Endodermal cell (in vitro differentiated cells): ENCODE results near the gene ITPA. TPM values are rescaled to one million over a fixed set of nuclear protein-coding genes. Genes with fewer than 3 reads are reported as not detected.

Experiments
- DNase-seq: peaks from one replicate; pipeline ENCODE4 v3.0.0-alpha.2; 2017
- H3K27ac ChIP-seq: 2 replicates; pipeline ENCODE4 v1.5.1; 2013; ENCODE audit warnings: mild to moderate bottlenecking, low read depth, low read length, moderate library complexity
- H3K27me3 ChIP-seq: 2 replicates; pipeline ENCODE4 v1.6.1; 2013; ENCODE audit warnings: mild to moderate bottlenecking, low read length, moderate library complexity; ENCODE audit not compliant: insufficient read depth, control insufficient read depth, poor library complexity, severe bottlenecking
- H3K36me3 ChIP-seq: 2 replicates; pipeline ENCODE4 v1.7.0; 2013; ENCODE audit warnings: mild to moderate bottlenecking, low read length, moderate library complexity; ENCODE audit not compliant: control insufficient read depth, insufficient read depth
- H3K4me1 ChIP-seq: one replicate; pipeline ENCODE4 v1.7.0; 2013; ENCODE audit warnings: low read length; ENCODE audit not compliant: control insufficient read depth, insufficient read depth
- H3K4me3 ChIP-seq: 2 replicates; pipeline ENCODE4 v1.5.1; 2013; ENCODE audit warnings: mild to moderate bottlenecking, low read length, moderate library complexity
- H3K9ac ChIP-seq: 2 replicates; pipeline ENCODE4 v1.6.1; 2013; ENCODE audit warnings: mild to moderate bottlenecking, low read length, moderate library complexity; ENCODE audit not compliant: poor library complexity, severe bottlenecking; ENCODE audit errors: extremely low read depth
- H3K9me3 ChIP-seq: 2 replicates; pipeline ENCODE4 v1.6.1; 2013; ENCODE audit warnings: mild to moderate bottlenecking, low read length, moderate library complexity; ENCODE audit not compliant: control insufficient read depth
- H3K27ac Mint-ChIP-seq: 2 replicates; pipeline ENCODE4 v1.8.0; 2020; ENCODE audit warnings: mixed read lengths
- H3K27me3 Mint-ChIP-seq: 2 replicates; pipeline ENCODE4 v1.8.0; 2021; ENCODE audit warnings: mild to moderate bottlenecking, mixed read lengths; ENCODE audit not compliant: insufficient read depth
- H3K36me3 Mint-ChIP-seq: 2 replicates; pipeline ENCODE4 v1.8.0; 2020; ENCODE audit warnings: low read depth, mixed read lengths
- H3K4me1 Mint-ChIP-seq: 2 replicates; pipeline ENCODE4 v1.8.0; 2020; ENCODE audit warnings: mixed read lengths
- H3K4me3 Mint-ChIP-seq: 2 replicates; pipeline ENCODE4 v1.8.0; 2020; ENCODE audit warnings: mild to moderate bottlenecking, moderate library complexity, mixed read lengths
- H3K9me3 Mint-ChIP-seq: 2 replicates; pipeline ENCODE4 v1.8.0; 2020; ENCODE audit warnings: mild to moderate bottlenecking, mixed read lengths
- CTCF ChIP-seq: fragments of 200-600 bp; sonication (generic); conservative IDR thresholded peaks from 2 replicates; pipeline ENCODE4 v1.5.0; 2021; ENCODE audit warnings: antibody characterized with exemption, mild to moderate bottlenecking
- WGBS, 2 experiments: methylation state at CpG; one replicate each; pipeline versions ENCODE4 v1.1.5 to v1.1.7; 2013; ENCODE audit warnings: missing lambda C conversion rate in 2 of 2, mixed read lengths in 1 of 2; ENCODE audit not compliant: insufficient coverage in 1 of 2, insufficient read length in 1 of 2; 5-methylcytosine and 5-hydroxymethylcytosine counted together
- total RNA-seq, 2 donors: library from RNA; stranded (reverse); fragmentation: NEBNext Ultra II Directional in 1 of 2; extraction: Animal tissue kit (Norgen Biotek cat#: 25700) in 1 of 2; gene quantifications; 2 replicates in 1 of 2; 3 replicates in 1 of 2; pipeline ENCODE4 v1.2.1, GENCODE V29; 2021

ITPA gene
- total RNA-seq, 2 donors from 2014 or later = 50.8 to 53.6 TPM

DNA sequence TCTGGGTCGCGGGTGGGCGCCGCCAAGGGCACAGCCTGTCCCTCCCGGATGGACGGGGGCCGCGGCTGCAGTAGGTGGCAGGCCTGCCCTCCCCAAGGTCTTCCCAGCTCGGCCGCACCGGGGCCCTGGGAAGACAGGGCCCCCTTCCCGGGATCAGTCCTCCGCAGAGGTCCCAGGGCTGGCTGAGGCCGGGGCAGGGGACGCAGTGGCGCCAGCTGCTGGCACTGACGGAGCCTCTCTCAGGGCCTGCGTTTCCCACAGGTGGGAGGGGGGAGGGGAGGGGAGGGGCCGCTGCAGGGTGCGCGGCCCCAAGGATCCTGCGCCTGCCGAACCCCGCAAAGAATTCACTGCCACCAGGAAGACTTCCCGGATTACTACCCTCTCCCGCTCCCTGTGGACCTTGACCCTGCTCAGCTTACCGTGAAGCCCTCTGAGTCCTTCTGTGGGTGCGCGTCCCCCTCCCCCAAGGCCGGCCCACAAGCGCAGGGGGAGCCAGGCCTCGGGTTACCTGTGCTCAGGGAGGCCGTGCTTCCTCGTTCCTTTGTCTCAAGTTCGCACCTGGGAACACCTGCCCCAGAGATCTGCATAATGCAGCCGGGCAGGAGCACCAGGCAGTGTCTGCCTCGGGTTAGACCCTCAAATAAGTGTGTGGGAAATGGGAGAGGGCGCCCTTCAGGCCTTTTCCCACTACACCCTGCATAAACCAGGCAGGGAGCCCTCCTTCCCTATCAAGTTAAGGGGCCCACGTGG, 41.0 kb upstream of the ITPA start:
- Histone ChIP-seq H3K9ac (peak overlapping the region; percentile 49), H3K27me3 (no peaks in the 10 kb centered on the region), H3K36me3 (no peaks in the 10 kb centered on the region), H3K4me1 (peaks cover 5% of the 10 kb centered on the region), H3K9me3 (no peaks in the 10 kb centered on the region), H3K27ac (no peak overlapping the region), H3K4me3 (no peak overlapping the region)
- DNase-seq = peak; percentile 89
- H3K27ac Mint-ChIP-seq = peak overlapping the region; percentile 96
- peak; percentile 46 for TF ChIP-seq CTCF
- peaks cover 2% of the 10 kb centered on the region for H3K27me3 Mint-ChIP-seq
- peak overlapping the region; percentile 59 for H3K4me3 Mint-ChIP-seq
- H3K4me1 Mint-ChIP-seq = peaks cover 35% of the 10 kb centered on the region
- peaks cover 13% of the 10 kb centered on the region for H3K36me3 Mint-ChIP-seq
- WGBS, 2 experiments = 18 to 26% methylated on average over 8 to 38 of the region's 39 CpGs
- no peaks in the 10 kb centered on the region for H3K9me3 Mint-ChIP-seq

GRCh38 chr20:3168829-3169590, 40.3 kb upstream of the ITPA start:
- Histone ChIP-seq H3K9me3 (no peaks in the 10 kb centered on the region), H3K4me3 (no peak overlapping the region), H3K36me3 (no peaks in the 10 kb centered on the region), H3K27ac (no peak overlapping the region), H3K9ac (peak overlapping the region; percentile 49), H3K27me3 (no peaks in the 10 kb centered on the region), H3K4me1 (peaks cover 5% of the 10 kb centered on the region)
- no peaks in the 10 kb centered on the region for H3K9me3 Mint-ChIP-seq
- peaks cover 7% of the 10 kb centered on the region for H3K36me3 Mint-ChIP-seq
- peaks cover 35% of the 10 kb centered on the region for H3K4me1 Mint-ChIP-seq
- peak overlapping the region; percentile 96 for H3K27ac Mint-ChIP-seq
- peaks cover 2% of the 10 kb centered on the region for H3K27me3 Mint-ChIP-seq
- no peak for TF ChIP-seq CTCF
- peak overlapping the region; percentile 59 for H3K4me3 Mint-ChIP-seq
- WGBS, 2 experiments = 87 to 93% methylated on average over 5 to 7 of the region's 7 CpGs
- DNase-seq = peak; percentile 48

DNA sequence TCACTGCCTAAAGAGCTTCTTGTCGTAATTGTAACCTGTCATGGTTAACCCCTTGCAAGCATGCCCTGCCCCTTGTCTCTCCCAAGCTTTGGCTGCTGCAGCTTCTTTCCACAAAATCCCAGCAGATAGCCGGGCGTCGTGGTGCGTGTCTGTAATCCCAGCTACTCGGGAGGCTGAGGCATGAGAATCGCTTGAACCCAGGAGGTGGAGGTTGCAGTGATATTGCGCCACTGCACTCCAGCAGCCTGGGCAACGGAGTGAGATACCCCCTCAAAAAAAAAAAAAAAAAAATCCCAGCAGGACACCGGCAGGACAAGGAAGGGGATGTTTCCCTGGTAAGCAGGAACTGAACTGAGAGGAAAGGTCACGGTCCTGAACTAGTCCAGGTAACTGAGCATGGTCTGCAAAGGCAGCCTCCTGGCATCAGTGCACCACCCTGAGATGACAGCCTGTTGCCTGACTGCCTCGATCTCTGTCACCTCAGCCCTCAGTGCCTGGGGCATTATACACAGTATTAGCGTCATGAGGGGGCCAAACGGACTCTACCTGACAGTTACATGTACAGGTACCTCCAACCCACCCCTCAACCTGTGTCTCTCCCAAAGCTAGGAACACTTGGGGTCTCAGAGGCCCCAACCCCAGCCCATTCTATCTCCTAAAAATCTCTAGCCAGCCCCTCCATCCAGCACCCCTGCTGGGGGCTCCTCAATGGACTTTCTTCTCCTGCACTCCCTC, 37.7 kb upstream of the ITPA start:
- no peak overlapping the region for H3K4me3 ChIP-seq
- Mint-ChIP-seq H3K27ac (no peak overlapping the region), H3K9me3 (no peaks in the 10 kb centered on the region), H3K36me3 (peaks cover 2% of the 10 kb centered on the region), H3K27me3 (peaks cover 2% of the 10 kb centered on the region), H3K4me3 (peak overlapping the region; percentile 88), H3K4me1 (peaks cover 40% of the 10 kb centered on the region)
- no peaks in the 10 kb centered on the region for H3K36me3 ChIP-seq
- 76 to 83% methylated on average over 11 to 13 of the region's 14 CpGs for WGBS, 2 experiments
- H3K9me3 ChIP-seq = no peaks in the 10 kb centered on the region
- peaks cover 5% of the 10 kb centered on the region for H3K4me1 ChIP-seq
- H3K27me3 ChIP-seq = no peaks in the 10 kb centered on the region
- H3K27ac ChIP-seq = no peak overlapping the region
- H3K9ac ChIP-seq = no peak overlapping the region
- peak; percentile 48 for DNase-seq
- TF ChIP-seq CTCF = no peak
